NCI-H146 (cell line): ENCODE data around the gene RLF.

Experiments
- DNase-seq: peaks from one replicate; lab custom pipeline; 2025; lab: John Stamatoyannopoulos, UW

The RLF gene, protein sequence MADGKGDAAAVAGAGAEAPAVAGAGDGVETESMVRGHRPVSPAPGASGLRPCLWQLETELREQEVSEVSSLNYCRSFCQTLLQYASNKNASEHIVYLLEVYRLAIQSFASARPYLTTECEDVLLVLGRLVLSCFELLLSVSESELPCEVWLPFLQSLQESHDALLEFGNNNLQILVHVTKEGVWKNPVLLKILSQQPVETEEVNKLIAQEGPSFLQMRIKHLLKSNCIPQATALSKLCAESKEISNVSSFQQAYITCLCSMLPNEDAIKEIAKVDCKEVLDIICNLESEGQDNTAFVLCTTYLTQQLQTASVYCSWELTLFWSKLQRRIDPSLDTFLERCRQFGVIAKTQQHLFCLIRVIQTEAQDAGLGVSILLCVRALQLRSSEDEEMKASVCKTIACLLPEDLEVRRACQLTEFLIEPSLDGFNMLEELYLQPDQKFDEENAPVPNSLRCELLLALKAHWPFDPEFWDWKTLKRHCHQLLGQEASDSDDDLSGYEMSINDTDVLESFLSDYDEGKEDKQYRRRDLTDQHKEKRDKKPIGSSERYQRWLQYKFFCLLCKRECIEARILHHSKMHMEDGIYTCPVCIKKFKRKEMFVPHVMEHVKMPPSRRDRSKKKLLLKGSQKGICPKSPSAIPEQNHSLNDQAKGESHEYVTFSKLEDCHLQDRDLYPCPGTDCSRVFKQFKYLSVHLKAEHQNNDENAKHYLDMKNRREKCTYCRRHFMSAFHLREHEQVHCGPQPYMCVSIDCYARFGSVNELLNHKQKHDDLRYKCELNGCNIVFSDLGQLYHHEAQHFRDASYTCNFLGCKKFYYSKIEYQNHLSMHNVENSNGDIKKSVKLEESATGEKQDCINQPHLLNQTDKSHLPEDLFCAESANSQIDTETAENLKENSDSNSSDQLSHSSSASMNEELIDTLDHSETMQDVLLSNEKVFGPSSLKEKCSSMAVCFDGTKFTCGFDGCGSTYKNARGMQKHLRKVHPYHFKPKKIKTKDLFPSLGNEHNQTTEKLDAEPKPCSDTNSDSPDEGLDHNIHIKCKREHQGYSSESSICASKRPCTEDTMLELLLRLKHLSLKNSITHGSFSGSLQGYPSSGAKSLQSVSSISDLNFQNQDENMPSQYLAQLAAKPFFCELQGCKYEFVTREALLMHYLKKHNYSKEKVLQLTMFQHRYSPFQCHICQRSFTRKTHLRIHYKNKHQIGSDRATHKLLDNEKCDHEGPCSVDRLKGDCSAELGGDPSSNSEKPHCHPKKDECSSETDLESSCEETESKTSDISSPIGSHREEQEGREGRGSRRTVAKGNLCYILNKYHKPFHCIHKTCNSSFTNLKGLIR (N-terminal part only)

DNA sequence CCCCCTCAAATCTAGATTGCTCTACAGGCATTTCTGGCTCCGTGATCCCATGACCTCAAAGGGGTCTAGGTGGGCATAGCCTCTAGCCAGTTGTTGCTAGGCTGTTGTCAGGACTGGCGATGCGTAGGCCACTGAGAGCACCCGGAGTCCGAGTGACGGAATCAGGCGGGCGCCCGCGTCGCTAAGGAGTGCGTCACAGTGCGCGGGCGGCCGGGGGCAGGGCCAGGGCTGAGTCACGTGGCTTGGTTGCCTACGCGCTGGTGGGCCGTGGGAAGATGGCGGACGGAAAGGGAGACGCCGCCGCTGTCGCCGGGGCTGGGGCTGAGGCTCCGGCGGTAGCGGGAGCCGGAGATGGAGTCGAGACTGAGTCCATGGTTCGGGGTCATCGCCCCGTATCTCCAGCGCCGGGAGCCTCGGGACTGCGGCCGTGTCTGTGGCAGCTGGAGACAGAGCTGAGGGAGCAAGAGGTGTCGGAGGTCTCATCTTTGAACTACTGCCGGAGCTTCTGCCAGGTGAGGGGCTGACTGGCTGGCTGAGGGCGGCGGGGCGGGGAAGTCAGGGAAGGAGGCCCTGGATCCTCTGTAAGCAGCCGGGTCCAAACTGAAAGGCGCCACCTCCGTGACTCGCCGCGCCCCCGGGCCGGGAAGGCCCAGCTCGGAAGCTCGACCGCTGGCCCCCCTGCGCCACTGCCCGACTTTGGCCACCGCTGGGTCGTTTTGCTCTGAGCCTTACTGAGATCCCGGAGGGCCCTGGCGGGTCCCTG, at the start of gene RLF:
Gene RLF, plus strand, starts transcription at position 263 of the 763 bp plus-strand sequence. Its CDS starts 13 bp downstream, at position 276.
- peak; percentile 85 for DNase-seq

DNA sequence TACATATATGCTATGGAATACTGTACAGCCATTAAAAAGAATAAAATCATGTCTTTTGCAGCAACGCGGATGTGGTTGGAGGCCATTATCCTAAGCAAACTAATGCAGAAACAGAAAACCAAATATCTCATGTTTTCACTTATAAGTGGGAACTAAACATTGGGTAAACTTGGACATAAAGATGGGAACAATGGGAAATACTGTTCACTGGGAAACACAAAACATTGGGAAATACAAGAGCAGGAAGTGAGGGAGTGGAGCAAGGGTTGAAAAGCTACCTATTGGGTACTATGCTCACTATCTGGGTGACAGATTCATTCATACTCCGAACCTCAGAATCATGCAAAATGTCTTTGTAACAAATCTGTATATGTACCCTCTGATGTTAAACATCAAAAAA, 46.8 kb upstream of the RLF start:
- no peak for DNase-seq

DNA sequence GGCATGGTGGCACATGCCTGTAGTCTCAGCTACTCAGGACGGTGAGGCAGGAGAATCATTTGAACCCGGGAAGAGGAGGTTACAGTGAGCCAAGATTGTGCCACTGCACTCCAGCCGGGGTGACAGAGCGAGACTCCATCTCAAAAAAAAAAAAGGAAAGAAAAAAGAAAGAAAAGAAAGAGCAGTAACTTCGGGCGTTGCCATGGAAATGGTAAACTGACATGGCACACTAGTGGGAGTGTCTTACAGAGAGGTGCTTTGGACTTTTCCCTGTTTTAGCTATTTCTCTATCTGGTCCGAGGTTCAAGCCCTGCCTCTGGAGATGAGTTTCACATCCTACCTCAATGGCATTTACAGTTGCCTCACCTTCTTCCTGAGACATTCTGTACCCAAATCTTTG, 41.1 kb upstream of the RLF start:
- DNase-seq = no peak

DNA sequence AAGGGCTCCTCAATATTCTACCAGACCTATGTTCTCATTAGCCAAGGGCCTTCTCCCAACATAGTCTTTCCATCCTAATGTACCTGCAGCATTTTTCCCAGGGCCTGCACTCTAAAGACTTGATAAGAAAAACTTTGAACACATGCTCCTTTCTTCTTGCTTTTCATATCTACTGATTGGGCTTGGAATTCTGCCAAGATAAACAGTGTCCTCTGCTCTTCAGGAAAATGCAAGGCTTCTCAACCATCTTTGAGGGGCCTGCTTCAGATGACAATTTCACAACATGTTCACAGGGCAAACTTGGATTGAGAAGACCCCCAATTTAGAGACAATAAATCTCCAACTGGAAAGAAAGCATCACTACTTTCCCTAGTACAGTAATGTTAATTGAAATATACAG, 38.3 kb upstream of the RLF start:
- no peak for DNase-seq

DNA sequence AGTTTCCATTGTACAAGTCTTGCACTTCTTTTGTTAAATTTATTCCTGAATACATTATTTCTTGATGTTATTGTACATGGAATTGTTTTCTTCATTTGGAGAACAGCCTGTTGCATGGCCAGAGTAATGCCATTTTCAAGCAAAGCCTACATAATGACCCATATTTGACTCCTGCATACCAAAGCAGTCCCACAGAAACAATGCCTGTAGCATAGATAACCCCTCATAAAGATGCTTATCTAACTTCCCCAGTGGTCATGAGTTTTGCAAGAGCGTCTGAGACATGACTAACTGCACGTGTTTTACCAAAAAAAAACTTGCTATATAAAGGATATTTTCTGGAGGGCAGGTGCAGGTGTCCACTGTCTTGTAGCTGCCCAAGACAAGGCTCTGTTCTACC, 30.3 kb upstream of the RLF start:
- no peak for DNase-seq

DNA sequence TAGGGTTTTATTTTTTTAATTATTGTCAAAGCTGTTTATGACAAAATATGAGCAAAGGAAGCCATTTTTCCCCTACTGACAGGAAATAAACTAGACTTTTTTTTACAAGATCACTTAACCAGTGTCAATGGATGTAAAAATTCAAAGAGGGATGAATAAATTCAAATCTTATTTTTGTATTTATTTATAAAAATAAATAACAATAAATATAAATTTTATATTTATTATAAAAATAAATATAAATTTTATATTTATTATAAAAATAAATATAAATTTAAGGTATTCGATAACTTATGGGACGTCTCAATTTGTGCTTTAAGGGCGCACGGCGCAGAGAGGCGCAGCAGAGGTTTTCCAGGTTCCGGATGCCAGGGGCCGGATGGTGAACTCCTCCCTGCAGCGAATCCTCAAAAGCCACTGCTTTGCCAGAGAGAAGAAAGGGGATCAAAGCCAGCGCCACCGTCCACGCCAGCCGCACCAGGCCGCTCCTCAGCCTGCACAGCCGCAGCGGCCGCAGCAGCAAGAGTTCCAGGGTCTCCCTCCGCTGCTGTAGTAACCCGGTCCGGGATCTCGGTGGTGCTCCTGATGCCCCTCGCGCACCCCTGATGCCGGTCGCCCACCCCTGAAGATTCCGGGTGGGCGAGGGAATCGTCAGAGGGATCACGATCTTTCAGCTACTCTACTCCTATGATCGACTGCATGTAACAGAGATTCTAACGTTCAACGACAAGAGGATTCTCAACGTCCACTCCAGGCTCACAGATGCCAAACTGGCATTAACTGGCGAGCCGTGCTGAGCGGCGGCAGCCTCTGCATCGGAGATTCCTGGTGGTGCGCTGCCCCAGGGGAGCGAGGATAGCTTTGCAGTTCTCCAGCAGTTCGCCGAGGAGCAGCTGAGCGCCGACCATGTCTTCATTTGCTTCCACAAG, 28.5 kb upstream of the RLF start:
- no peak for DNase-seq

DNA sequence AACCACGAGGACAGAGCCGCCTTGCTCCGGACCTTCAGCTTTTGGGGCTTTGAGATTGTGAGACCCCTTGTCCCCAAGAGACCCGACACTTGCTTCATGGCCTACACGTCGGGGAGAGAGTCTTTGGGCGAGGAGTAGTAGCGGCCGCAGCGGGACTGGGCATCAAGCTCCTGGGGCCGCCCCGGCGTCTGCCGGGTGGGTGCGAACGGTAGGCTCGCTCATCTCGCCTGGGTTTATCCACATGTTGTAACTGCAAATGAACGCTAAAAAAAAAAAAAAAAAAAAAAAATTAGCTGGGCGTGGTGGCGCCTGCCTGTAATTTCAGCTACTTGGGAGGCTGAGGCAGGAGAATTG, 27.9 kb upstream of the RLF start:
- no peak for DNase-seq

DNA sequence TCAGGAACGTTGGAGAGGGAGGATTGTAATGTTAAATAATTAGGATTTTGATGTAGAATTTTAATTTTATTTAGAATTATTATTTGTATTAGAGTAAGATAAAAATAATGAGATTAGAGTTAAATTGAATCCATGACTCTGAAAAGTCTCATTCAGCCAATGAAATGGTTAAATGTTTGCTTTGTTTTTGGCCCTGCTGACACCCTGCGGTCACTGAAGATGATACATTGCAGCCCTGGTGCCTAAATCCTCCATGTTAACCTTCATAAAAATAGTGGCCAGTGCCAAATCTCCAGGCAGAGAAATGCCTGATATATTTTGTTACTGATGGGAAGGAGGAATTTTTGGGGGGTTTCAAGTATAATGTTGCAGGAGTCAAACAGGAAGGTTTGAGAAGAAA, 27.3 kb upstream of the RLF start:
- no peak for DNase-seq

DNA sequence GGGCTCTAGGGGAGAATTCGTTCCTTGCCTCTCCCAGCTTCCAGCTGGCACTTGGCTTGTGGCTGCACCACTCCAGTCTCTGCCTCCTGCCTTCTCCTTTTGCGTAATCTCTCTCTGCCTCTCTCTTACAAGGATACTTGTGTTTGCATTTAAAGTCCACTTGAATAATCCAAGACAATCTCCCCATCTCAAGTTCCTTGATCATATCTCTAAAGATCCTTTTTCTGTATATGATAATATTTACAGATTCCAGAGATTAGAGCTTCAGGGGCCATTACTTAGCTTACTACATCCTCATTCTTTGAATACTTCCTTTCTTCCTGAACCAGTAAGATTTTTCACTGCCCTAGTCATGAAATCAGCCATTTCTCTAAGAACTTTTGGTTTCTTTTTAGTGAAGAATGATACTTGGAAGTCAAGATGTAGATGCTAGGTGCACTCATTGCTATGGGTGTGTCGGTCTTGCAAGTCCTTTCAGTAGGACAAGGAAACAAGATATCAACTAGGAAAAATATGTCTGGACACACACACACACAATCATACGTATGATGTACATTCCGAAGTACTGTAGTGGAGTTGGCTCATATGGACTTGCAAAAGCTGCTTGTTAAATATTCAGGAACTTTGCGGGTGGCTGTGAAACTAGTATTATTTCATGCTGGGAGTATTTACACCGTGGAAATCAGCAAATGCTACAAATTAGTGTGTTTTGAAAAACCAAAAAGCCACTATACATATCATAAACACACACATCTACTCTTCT, 20.8 kb upstream of the RLF start:
- DNase-seq = no peak

DNA sequence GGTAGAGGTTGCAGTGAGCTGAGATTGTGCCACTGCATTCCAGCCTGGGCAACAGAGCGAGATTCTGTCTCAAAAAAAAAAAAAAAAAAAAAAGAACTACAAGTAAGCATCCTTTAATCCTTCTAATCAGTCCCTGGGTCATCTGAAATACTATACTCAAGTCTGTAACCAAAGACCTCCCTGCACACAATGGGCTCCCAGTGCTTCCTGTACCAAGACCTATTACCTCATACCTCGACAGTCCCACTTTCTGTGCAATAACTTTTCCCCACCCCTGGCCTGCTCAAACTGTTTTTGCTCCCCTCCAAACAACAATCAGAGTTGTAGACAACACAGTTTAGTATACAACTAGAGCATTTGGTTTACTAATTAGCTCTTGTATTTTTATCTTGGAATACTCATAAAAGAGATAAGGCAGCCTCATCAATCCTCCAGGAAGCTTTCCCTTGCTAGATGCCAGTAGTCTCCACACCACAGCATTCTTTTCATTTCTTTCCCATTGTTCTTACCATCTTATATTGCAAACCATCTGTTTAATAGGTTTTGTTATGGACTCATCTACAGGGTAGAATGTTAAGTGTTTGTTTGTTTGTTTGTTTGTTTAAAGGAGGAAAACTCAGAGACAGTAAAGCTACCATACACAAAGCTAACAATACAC, 19.2 kb upstream of the RLF start:
- no peak for DNase-seq

DNA sequence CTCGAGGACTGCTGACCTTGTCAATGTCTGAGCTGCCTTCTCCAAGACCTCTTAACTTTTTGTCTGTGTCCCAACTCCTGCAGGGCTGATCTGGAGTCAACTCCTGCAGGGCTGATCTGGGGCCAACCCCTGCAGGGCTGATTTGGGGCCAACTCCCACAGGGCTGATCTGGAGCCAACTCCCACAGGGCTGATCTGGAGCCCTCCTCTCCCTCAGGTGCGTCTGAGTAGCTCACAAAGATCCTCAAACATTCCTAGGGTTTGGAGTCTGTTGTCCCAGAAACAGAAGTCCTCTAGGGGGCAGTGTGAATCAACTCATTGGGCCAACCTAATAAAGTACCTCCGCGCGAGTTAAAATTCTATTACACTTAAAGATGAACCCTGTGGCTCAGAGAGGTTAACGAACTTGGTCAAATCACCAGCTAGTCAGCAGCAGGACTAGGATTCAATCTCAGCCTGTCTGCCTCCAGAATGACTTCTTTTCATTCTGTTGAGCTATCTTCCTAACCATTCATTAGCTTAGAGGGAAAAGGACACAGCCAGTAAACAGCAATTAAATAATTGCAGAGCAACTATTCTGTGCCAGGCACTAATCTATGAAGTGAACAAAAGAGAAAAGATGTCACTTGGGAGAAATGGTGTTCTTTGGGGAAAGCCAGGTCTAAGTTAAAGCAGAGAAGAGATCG, 17.2 kb upstream of the RLF start:
- peak; percentile 53 for DNase-seq

DNA sequence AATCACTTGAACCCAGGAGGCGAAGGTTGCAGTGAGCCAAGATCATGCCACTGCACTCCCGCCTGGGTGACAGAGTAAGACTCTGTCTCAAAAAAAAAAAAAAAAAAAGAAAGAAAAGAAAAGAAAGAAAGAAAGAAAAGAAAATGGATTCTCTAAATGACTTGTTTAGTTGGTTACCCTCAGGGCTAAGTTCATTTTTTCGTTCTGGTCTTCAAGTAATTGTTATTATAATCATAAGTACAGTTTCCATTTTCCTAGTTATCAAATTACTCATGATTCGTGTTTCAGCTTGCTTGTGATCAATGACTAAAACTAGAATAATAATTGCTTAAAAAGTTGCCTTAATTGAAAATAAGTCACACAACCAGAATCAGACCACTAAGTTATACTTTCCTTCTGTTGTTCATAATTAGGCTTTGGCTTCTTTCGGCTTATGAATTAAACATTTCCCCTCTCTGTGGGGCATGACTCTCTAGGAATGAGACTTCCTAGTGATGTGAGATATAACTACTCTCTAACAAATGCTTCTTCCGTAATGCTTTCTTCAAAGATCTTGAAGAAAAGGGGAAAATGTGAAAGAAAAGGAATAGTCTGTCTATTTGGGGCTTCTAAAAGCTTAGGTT, 9.6 kb upstream of the RLF start:
- DNase-seq = no peak

DNA sequence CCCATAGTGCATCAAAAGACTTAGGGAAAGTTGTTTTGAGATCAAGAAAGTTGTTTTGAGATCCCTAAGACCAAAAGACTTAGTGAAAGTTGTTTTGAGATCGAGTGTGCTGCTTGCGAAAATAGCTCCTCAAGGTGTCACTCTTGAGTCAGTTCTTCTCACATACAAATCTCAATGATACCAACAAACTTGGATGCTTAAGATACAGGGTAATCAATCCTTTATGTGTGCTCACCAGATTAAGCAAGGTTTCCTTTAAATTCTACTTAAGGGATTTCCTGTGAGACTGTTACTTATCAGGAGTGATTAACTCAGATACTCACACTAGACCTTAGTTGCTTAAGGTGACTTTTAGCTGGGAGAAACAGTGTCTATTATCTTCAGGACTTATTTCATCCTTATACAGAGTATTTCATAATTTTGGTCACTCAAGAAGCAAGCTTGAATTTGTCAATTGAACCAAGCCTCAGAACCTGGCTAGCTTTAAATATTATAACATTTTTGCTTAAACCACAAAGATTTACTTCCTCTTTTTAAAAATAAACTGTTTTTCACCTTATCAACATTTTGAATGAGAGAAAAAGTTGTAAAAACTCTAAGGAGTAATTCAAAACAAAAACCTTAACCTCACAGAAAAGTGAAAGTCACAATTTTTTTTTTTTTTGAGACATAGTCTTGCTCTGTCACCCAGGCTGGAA, 8.0 kb upstream of the RLF start:
- peak; percentile 11 for DNase-seq

DNA sequence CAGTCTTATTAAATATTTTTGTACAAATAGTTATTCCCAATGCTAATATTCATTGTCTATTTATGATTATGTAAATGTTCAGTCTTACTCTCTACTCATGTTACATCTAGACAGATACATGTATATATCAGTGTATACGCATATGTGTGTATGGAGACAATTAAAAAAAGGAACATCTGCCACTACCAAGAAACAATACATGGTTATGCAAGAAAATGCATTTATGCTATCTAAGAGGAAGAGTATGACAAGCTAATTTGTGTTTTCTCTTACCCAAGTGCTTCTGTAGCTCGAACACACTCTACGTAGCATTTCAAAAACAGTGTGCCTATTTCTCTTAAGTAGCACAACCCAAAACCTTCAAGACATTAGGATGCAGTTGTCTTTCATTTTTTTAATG, 6.1 kb upstream of the RLF start:
- DNase-seq = no peak

DNA sequence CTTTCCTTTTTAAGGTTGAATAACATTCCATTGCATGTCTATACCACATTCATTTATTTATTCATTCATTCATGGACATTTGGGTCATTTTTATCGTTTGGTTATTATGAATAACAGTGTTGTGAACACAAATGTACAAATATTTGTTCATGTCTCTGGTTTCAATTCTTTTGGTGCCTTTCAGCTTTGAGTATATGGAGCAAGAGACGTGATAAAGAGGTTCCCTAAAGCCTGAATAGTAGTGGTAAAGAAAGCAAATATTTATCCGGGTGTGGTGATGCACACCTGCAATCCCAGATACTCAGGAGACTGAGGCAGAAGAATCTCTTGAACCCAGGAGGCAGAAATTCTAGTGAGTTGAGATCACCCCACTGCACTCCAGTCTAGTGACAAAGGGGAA, 5.3 kb upstream of the RLF start:
- DNase-seq = no peak

DNA sequence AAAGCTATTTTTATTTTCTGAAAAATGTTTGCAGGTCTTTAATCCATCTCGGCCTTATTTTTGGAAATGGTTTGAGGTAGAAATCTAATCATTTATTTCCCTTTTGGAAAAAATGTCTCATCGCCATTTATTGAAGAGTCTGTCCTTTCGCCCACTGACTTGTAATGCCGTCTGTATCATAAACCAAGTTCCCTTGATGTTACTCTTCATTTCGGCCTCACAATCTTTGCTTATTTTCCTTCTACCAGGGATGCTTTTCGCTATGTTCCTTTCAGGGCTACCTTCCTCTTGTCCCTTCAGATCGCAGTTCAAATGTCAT, 422 bp upstream of the RLF start:
- no peak for DNase-seq

DNA sequence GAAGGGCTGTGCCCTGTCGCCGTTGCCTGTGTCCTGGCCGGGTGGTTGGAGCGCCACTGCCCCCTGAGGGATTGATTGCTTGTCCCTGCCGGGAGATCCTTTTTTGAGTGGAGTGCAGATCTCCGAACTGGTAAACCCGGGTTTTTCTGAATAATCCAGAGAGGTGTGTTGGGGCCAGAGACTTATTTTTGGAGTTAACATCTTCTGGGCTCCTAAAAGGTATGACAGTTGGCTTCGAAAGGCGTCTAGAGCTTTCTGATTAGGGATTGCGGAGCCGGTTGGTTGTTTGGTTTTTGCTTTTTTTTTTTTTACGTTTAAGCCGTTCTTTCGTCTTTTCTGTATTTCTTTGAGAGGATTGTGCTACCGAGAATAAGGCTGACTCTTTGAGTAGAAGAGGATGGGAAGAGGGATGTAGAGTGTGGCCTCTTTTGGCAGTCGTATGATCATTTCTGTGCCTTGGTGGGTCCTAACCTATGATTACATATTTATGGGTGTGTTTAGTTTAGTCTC, 756 bp downstream of the RLF start:
- no peak for DNase-seq
